HG02678 (cell line): Measurements from ENCODE around the gene CTNNA2.

Experiments
- ATAC-seq: cut with Tn5 transposase; IDR thresholded peaks from one replicate; pipeline ENCODE4 v1.9.1; 2021; ENCODE audit warnings: mild to moderate bottlenecking, moderate library complexity; ENCODE audit not compliant: unreplicated experiment

The CTNNA2 gene

GRCh38 chr2:80437959-80438358 is 925.1 kb downstream of the CTNNA2 start:
- no peak for ATAC-seq

- no peak for ATAC-seq
Measured at GRCh38 chr2:80438686-80439085, 925.8 kb downstream of the CTNNA2 start.

- ATAC-seq: no peak
Measured at GRCh38 chr2:80454628-80455027, 941.8 kb downstream of the CTNNA2 start.

GRCh38 chr2:80459028-80459427 is 946.2 kb downstream of the CTNNA2 start:
- ATAC-seq: no peak

GRCh38 chr2:80461505-80462197 is 948.8 kb downstream of the CTNNA2 start:
- no peak for ATAC-seq

- ATAC-seq: no peak
Measured at GRCh38 chr2:80462654-80463053, 949.8 kb downstream of the CTNNA2 start.

- ATAC-seq: no peak
Measured at GRCh38 chr2:80464275-80464674, 951.4 kb downstream of the CTNNA2 start.

- ATAC-seq: no peak
Measured at GRCh38 chr2:80467262-80467811, 954.5 kb downstream of the CTNNA2 start.

GRCh38 chr2:80469428-80469827 is 956.6 kb downstream of the CTNNA2 start:
- ATAC-seq: no peak

GRCh38 chr2:80473069-80473468 is 960.2 kb downstream of the CTNNA2 start:
- no peak for ATAC-seq

GRCh38 chr2:80473796-80474195 is 960.9 kb downstream of the CTNNA2 start:
- no peak for ATAC-seq

GRCh38 chr2:80475970-80476369 is 963.1 kb downstream of the CTNNA2 start:
- ATAC-seq: no peak

- ATAC-seq: no peak
Measured at GRCh38 chr2:80476535-80477117, 963.8 kb downstream of the CTNNA2 start.

GRCh38 chr2:80482276-80482675 is 969.4 kb downstream of the CTNNA2 start:
- no peak for ATAC-seq

GRCh38 chr2:80489717-80490116 is 976.9 kb downstream of the CTNNA2 start:
- ATAC-seq: no peak

GRCh38 chr2:80490964-80491363 is 978.1 kb downstream of the CTNNA2 start:
- ATAC-seq: no peak

GRCh38 chr2:80496346-80496745 is 983.5 kb downstream of the CTNNA2 start:
- ATAC-seq: no peak

GRCh38 chr2:80496775-80497174 is 983.9 kb downstream of the CTNNA2 start:
- no peak for ATAC-seq

GRCh38 chr2:80499095-80499494 is 986.2 kb downstream of the CTNNA2 start:
- no peak for ATAC-seq

- no peak for ATAC-seq
Measured at GRCh38 chr2:80501874-80502624, 989.2 kb downstream of the CTNNA2 start.

GRCh38 chr2:80506563-80506962 is 993.7 kb downstream of the CTNNA2 start:
- ATAC-seq: no peak

GRCh38 chr2:80510716-80511115 is 997.9 kb downstream of the CTNNA2 start:
- ATAC-seq: no peak
